ENCODE results near the gene EEF1G. TPM values are rescaled to one million over a fixed set of nuclear protein-coding genes. Genes with fewer than 3 reads are reported as not detected.
A peak's percentile ranks its signal among the peaks of the same experiment; 100 is the strongest.

Gene EEF1G
- total and polyA plus RNA-seq, 2 of the 13 experiments (the other 11 are each of a cell fraction or from before 2014, with no cell fraction given): 1,787 to 2,144 TPM

GRCh38 chr11:62548545-62549335 is 25.0 kb downstream of the EEF1G start (continued):
- no peak for TF ChIP-seq TRIM22 (IDR thresholded peaks at IDR 0.05)
- TF ChIP-seq ZNF713 (CRISPR knock-in tag; IDR thresholded peaks at IDR 0.05): no peak
- TF ChIP-seq ZNF414 (CRISPR knock-in tag; IDR thresholded peaks at IDR 0.05): no peak
- no peak for TF ChIP-seq NR2C2 (CRISPR knock-in tag; IDR thresholded peaks at IDR 0.05; ENCODE audit: borderline replicate concordance)
- no peak for TF ChIP-seq TEAD2 (CRISPR knock-in tag; IDR thresholded peaks at IDR 0.05)
- TF ChIP-seq ZNF7 (CRISPR knock-in tag; IDR thresholded peaks at IDR 0.05): no peak
- TF ChIP-seq ZNF841 (CRISPR knock-in tag; IDR thresholded peaks at IDR 0.05; ENCODE audit: borderline replicate concordance): no peak
- TF ChIP-seq E2F1 (CRISPR knock-in tag; IDR thresholded peaks at IDR 0.05): no peak
- TF ChIP-seq ETV6 (CRISPR knock-in tag; conservative IDR thresholded peaks at IDR 0.05): no peak
- TF ChIP-seq ZBTB4 (CRISPR knock-in tag; IDR thresholded peaks at IDR 0.05; ENCODE audit: borderline replicate concordance): no peak
- no peak for TF ChIP-seq HMG20B (CRISPR knock-in tag; conservative IDR thresholded peaks at IDR 0.05)
- TF ChIP-seq TBX3 (IDR thresholded peaks at IDR 0.05; ENCODE audit: borderline replicate concordance): no peak
- no peak for TF ChIP-seq FOSL1 (CRISPR knock-in tag; IDR thresholded peaks at IDR 0.05; ENCODE audit: borderline replicate concordance)
- TF ChIP-seq LCORL (IDR thresholded peaks at IDR 0.05): no peak
- peak; percentile 79 for TF ChIP-seq LCORL (CRISPR knock-in tag; IDR thresholded peaks at IDR 0.05)
- TF ChIP-seq REL (CRISPR knock-in tag; conservative IDR thresholded peaks at IDR 0.05): no peak
- no peak for TF ChIP-seq PLSCR1 (CRISPR knock-in tag; IDR thresholded peaks at IDR 0.05; ENCODE audit: borderline replicate concordance)
- TF ChIP-seq GABPB1 (CRISPR knock-in tag; IDR thresholded peaks at IDR 0.05): no peak; the same call in 1 of the 2 replicates
- no peak for TF ChIP-seq RNF219 (CRISPR knock-in tag; IDR thresholded peaks at IDR 0.05)
- no peak for TF ChIP-seq ZBTB1 (CRISPR knock-in tag; IDR thresholded peaks at IDR 0.05; ENCODE audit: borderline replicate concordance)

All from HepG2 (cell line).